GM12878 (cell line): ENCODE data around the gene ZNF284. TPM values are rescaled to one million over a fixed set of nuclear protein-coding genes. Genes with fewer than 3 reads are reported as not detected.

Experiments
- ATF2 ChIP-seq: IDR thresholded peaks from 2 replicates; pipeline ENCODE4 v1.6.1; 2012; ENCODE audit warnings: low read length, inconsistent platforms
- CHD4 ChIP-seq: fragments of 200-600 bp; sonication (generic); IDR thresholded peaks from 2 replicates; pipeline ENCODE4 v1.6.1; 2016; ENCODE audit warnings: mild to moderate bottlenecking
- E2F8 ChIP-seq: fragments of 450-650 bp; IDR thresholded peaks from 2 replicates; pipeline ENCODE4 v1.6.1; 2018; ENCODE audit warnings: mild to moderate bottlenecking, low read depth, moderate library complexity; ENCODE audit not compliant: partially characterized antibody
- EGR1 ChIP-seq, 2 experiments: IDR thresholded peaks; 1 replicate in 1 of 2; 2 replicates in 1 of 2; pipeline ENCODE4 v1.6.1; 2011 to 2012; ENCODE audit warnings: low read depth in 2 of 2, low read length in 2 of 2, borderline replicate concordance in 1 of 2, mild to moderate bottlenecking in 1 of 2, moderate library complexity in 1 of 2
- ETV6 ChIP-seq, 2 experiments: fragments of 450-650 bp in 1 of 2; IDR thresholded peaks in 1 of 2; conservative IDR thresholded peaks in 1 of 2; 2 replicates each; pipeline ENCODE4 v1.6.1; 2014; ENCODE audit warnings: antibody characterized with exemption in 1 of 2, borderline replicate concordance in 1 of 2, low read depth in 1 of 2, mild to moderate bottlenecking in 1 of 2, moderate library complexity in 1 of 2
- HDGF ChIP-seq: fragments of 450-650 bp; IDR thresholded peaks from 2 replicates; pipeline ENCODE4 v1.6.1; 2016; ENCODE audit warnings: antibody characterized with exemption
- IKZF2 ChIP-seq, 2 experiments: fragments of 450-650 bp; IDR thresholded peaks; 2 replicates each; pipeline ENCODE4 v1.6.1; 2017; ENCODE audit warnings: mild to moderate bottlenecking in 2 of 2, moderate library complexity in 2 of 2
- IRF4 ChIP-seq: IDR thresholded peaks from 2 replicates; pipeline ENCODE4 v1.6.1; 2011; ENCODE audit warnings: low read depth, low read length
- JUNB ChIP-seq: IDR thresholded peaks from 2 replicates; pipeline ENCODE4 v1.6.1; 2016; ENCODE audit warnings: antibody characterized with exemption, mild to moderate bottlenecking
- KDM1A ChIP-seq: fragments of 200-600 bp; sonication (generic); IDR thresholded peaks from 2 replicates; pipeline ENCODE4 v1.6.1; 2016; ENCODE audit warnings: borderline replicate concordance
- MTA2 ChIP-seq: fragments of 450-650 bp; IDR thresholded peaks from 2 replicates; pipeline ENCODE4 v1.6.1; 2016; ENCODE audit warnings: low read depth, mild to moderate bottlenecking, moderate library complexity
- MYC ChIP-seq: IDR thresholded peaks from 2 replicates; pipeline ENCODE4 v1.6.1; 2011; ENCODE audit warnings: mild to moderate bottlenecking, low read length, moderate library complexity, inconsistent platforms; ENCODE audit not compliant: insufficient read depth, insufficient replicate concordance, insufficient read length, severe bottlenecking
- NRF1 ChIP-seq: conservative IDR thresholded peaks from 2 replicates; pipeline ENCODE4 v1.6.1; 2011; ENCODE audit warnings: mild to moderate bottlenecking, low read depth, low read length, improper control_type of control experiment
- PBX3 ChIP-seq: IDR thresholded peaks from 2 replicates; pipeline ENCODE4 v1.6.1; 2011; ENCODE audit warnings: mild to moderate bottlenecking, low read depth, low read length, moderate library complexity; ENCODE audit not compliant: insufficient replicate concordance
- POLR2A ChIP-seq: IDR thresholded peaks from 2 replicates; pipeline ENCODE4 v1.6.1; 2011; ENCODE audit warnings: low read depth, mild to moderate bottlenecking, low read length
- RAD21 ChIP-seq: IDR thresholded peaks from 2 replicates; pipeline ENCODE4 v1.6.1; 2011; ENCODE audit warnings: mild to moderate bottlenecking, low read depth, low read length, moderate library complexity; ENCODE audit not compliant: insufficient read depth
- RBBP5 ChIP-seq: fragments of 200-600 bp; sonication (generic); conservative IDR thresholded peaks from 2 replicates; pipeline ENCODE4 v1.6.1; 2016
- SIN3A ChIP-seq: IDR thresholded peaks from 2 replicates; pipeline ENCODE4 v1.6.1; 2012; ENCODE audit warnings: low read depth, low read length, improper control_type of control experiment
- SIX5 ChIP-seq: IDR thresholded peaks from 2 replicates; pipeline ENCODE4 v1.6.1; 2011; ENCODE audit warnings: mild to moderate bottlenecking, low read depth, low read length, moderate library complexity; ENCODE audit not compliant: severe bottlenecking
- SMARCA5 ChIP-seq: fragments of 450-650 bp; IDR thresholded peaks from 2 replicates; pipeline ENCODE4 v1.6.1; 2017; ENCODE audit warnings: mild to moderate bottlenecking
- SUPT20H ChIP-seq: IDR thresholded peaks from 2 replicates; pipeline ENCODE4 v1.6.1; 2011; ENCODE audit warnings: low read depth, mild to moderate bottlenecking, low read length, moderate library complexity, borderline replicate concordance; ENCODE audit not compliant: control insufficient read depth
- TAF1 ChIP-seq: IDR thresholded peaks from 2 replicates; pipeline ENCODE4 v1.6.1; 2011; ENCODE audit warnings: mild to moderate bottlenecking, low read depth, low read length, borderline replicate concordance
- USF1 ChIP-seq: IDR thresholded peaks from 2 replicates; pipeline ENCODE4 v1.6.1; 2011; ENCODE audit warnings: borderline replicate concordance, low read depth, mild to moderate bottlenecking, moderate library complexity, mixed read lengths, low read length; ENCODE audit not compliant: insufficient read depth; ENCODE audit errors: extremely low read length
- ZNF24 ChIP-seq: fragments of 450-650 bp; IDR thresholded peaks from 2 replicates; pipeline ENCODE4 v1.6.1; 2017; ENCODE audit warnings: antibody characterized with exemption, mild to moderate bottlenecking
- ZSCAN29 ChIP-seq: fragments of 450-650 bp; IDR thresholded peaks from 2 replicates; pipeline ENCODE4 v1.6.1; 2017; ENCODE audit warnings: mild to moderate bottlenecking, moderate library complexity
- polyA plus RNA-seq, 11 experiments: library from polyadenylated mRNA; depleted of rRNA in 4 of 11; unstranded in 6 of 11; stranded (reverse) in 5 of 11; fragments of >200 nt; fragmentation: Nextera tagmentation in 4 of 11; fragmentation: Illumina TruSeq in 1 of 11; extraction: Ambion mirVana in 4 of 11; extraction: Trizol in 1 of 11; gene quantifications; 1 replicate in 1 of 11; 2 replicates in 10 of 11; pipeline versions ENCODE4 v1.2.1 to v1.2.3, GENCODE V29; 2011 to 2016; ENCODE audit warnings: inconsistent platforms in 2 of 11, missing spikeins in 2 of 11, low read depth in 1 of 11
- total RNA-seq, 4 experiments: library from RNA; depleted of rRNA in 3 of 4; stranded (reverse); fragments of >200 nt in 3 of 4; fragmentation: Illumina TruSeq in 1 of 4; extraction: Trizol in 1 of 4; gene quantifications; 2 replicates each; pipeline versions ENCODE4 v1.2.1 to v1.2.3, GENCODE V29; 2013 to 2021

The ZNF284 gene
- total and polyA plus RNA-seq, 10 of the 15 experiments (the other 5 are each of a cell fraction or from before 2014, with no cell fraction given): 0.35 to 1.7 (median 0.60) TPM

- no peak for TF ChIP-seq RBBP5
- no peak for TF ChIP-seq ZNF24
- TF ChIP-seq JUNB: no peak
- TF ChIP-seq PBX3: no peak
- TF ChIP-seq SIX5: peak; percentile 97
- TF ChIP-seq IRF4: no peak
- no peak for TF ChIP-seq CHD4
- no peak for TF ChIP-seq MYC
- TF ChIP-seq SUPT20H: no peak
- no peak for TF ChIP-seq HDGF
- TF ChIP-seq IKZF2 (IDR thresholded peaks at IDR 0.05): peak; percentile 75 to 78; a peak in 2 of 4 replicates
- no peak for TF ChIP-seq KDM1A
- TF ChIP-seq ATF2: no peak
- TF ChIP-seq TAF1: 0 out of 2 replicates have a peak, but pooled peaks have one; percentile 25
- no peak for TF ChIP-seq ETV6 (conservative IDR thresholded peaks at IDR 0.05 in 1 of 2, IDR thresholded peaks at IDR 0.05 in 1 of 2; ENCODE audit: borderline replicate concordance in 1 of 2, low read depth in 1 of 2)
- TF ChIP-seq NRF1: no peak; the same call in 1 of the 2 replicates
- no peak for TF ChIP-seq ZSCAN29
- no peak for TF ChIP-seq MTA2
- TF ChIP-seq USF1: no peak
- no peak for TF ChIP-seq SMARCA5
- peak; percentile 73; the same call in 1 of the 2 replicates for TF ChIP-seq SIN3A
- TF ChIP-seq EGR1 (IDR thresholded peaks at IDR 0.05; ENCODE audit: borderline replicate concordance in 1 of 2, low read depth in 2 of 2, low read length in 2 of 2): no peak
- peak; percentile 71 for TF ChIP-seq POLR2A
- TF ChIP-seq E2F8: no peak
- no peak for TF ChIP-seq RAD21
Observed at GRCh38 chr19:44113138-44113783, 41.3 kb downstream of the ZNF284 start, which contains the start of gene ZNF225 (continued).
